RKO (cell line): ENCODE data around the gene NDUFC1.

Experiments
- DNase-seq: peaks from one replicate; pipeline ENCODE4 v3.0.0-alpha.2; 2016; ENCODE audit warnings: low spot score

The NDUFC1 gene

GRCh38 chr4:139247241-139247640 lies 55.0 kb downstream of the NDUFC1 start:
- no peak for DNase-seq

- DNase-seq, result no peak
Measured at GRCh38 chr4:139246166-139246565, 56.1 kb downstream of the NDUFC1 start.

GRCh38 chr4:139245590-139245989 lies 56.7 kb downstream of the NDUFC1 start:
- no peak for DNase-seq

GRCh38 chr4:139243448-139244365 lies 58.6 kb downstream of the NDUFC1 start:
- DNase-seq, result peak; percentile 36

- DNase-seq, result no peak
Measured at GRCh38 chr4:139242511-139243051, 59.7 kb downstream of the NDUFC1 start.

GRCh38 chr4:139241784-139242151 lies 60.5 kb downstream of the NDUFC1 start:
- DNase-seq, result no peak

- no peak for DNase-seq
Measured at GRCh38 chr4:139241086-139241783, 61.0 kb downstream of the NDUFC1 start.
